NCI-H748 (cell line): Measurements from ENCODE around the gene DND1.
"Not testable (repeated sequence)": the region's sequence is repeated elsewhere in the genome, so short reads cannot be mapped to it uniquely, and the experiment has no call there.

Experiments
- DNase-seq: peaks from one replicate; lab custom pipeline; 2025; ENCODE audit not compliant: unreplicated experiment; lab: John Stamatoyannopoulos, UW

DND1 gene

DNA sequence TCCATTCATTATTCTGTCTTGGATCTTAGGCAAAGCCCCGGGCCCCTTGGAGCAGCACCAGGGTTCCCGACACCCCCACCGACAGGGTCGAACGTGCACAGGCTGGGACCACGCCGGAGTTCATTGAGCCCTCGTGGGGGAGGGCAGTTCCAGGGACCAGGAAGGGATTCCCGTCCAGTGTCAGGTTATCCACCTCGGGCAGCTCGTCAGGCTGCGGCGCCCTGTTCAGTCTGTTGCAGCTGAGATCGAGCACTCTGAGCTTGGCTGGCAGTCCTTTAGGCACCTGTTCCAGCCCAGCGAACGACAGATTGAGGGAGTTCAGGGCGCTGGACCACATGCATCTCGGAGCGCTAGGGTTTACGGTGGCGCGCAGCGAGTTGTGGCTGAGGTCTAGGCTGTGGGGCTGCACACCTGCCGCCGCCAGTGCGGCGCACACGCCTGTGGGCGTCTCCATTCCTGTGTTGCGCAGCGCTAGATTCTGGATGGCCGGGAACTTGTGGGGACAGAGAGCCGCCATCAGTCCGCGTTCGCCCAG, 41.5 kb downstream of the DND1 start:
- DNase-seq, result peak; percentile 87

DNA sequence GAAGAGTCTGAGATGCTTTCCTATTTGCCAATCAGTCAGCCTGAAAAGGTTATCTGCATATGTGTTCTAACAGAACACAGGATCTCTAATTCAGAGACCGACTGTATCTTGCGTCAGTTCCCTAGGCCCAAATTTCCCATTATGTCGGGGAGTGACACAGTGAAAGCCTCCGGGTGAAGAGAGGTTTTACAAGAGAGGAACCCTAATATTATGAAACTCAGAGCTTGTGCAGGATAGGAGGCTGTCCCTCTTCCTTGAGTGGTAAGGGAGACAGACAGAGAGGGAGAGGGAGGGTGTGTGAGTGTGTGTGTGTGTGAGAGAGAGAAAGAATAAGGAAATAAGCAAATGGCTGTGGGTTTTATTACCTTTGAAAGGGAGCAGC, 42.3 kb downstream of the DND1 start:
- DNase-seq, result no peak

DNA sequence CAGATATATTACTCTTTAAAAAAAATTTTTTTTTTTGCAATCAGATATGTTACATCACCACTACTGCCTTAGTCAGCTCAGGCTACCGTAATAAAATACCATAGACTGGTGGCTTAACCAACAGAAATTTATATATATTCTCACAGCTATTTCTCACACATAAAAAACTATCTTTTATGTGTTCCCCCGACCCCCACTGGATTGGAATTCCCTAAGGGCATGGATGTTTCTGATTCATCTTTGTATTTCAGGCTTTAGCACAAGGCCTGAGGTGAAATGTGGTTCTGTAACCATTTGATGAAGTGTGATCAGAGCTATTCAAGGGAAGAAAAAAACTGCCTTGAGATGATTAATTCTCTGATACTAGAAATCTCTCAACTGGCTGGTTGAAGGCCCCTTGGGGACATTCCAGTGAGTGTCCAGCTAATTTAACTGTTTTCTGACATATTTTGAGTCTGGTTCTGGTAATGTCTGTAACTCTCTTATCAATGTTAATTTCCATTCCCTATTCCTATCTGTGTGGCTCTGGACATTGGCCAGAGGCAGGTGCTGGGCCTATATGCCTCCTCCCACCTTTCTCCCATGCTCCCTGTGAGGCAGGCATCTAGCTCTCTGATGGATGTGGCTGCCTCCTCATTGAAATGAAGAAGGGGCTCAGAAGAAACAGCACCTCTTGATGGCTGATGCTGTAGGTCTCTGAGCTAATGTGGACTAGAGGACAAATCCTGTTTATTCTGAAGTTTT, 42.9 kb downstream of the DND1 start:
- no peak for DNase-seq

DNA sequence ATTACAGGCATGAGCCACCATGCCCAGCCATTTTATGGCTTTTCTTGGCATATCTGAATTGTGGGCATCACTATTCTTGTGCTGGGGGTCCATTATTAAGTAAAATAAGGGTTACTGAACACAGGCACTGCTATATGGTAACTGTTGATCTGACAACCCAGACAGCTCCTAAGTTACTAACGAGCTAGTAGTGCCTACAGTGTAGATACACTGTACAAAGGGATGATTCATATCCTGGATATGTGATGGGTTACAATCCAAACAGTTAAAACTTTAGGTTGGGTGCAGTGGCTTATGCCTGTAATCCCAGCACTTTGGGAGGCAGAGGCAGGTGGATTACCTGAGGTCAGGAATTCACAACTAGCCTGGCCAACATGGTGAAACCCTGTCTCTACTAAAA, 44.7 kb downstream of the DND1 start:
- no peak for DNase-seq

DNA sequence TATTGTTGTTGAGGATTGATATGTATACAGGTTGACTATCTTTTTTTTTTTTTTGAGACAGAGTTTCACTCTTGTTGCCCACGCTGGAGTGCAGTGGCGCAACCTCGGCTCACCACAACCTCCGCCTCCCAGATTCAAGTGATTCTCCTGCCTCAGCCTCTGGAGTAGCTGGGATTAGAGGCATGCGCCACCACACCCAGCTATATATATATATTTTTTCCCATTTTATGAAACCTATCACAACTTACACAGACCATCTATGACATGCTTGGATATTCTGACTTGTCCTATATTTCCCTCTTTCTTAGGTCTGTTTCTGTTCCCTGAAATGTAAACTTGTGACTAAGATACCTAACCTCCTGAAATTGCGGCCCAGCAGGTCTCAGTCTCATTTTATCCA, 45.4 kb downstream of the DND1 start:
- DNase-seq, result no peak

DNA sequence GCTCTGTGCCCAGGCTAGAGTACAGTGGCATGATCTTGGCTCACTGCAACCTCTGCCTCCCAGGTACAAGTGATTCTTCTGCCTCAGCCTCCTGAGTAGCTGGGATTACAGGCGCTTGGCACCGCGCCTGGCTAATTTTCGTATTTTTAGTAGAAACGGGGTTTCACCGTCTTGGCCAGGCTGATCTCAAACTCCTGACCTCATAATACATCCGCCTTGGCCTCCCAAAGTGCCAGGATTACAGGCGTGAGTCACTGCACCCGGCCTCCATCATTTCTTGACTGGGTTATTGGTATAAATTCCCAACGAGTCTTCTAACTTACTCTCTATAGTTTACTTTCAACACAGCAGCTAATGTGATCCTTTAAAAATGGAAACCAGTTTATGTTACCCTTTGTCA, 48.5 kb downstream of the DND1 start:
- DNase-seq, result not testable (repeated sequence)

DNA sequence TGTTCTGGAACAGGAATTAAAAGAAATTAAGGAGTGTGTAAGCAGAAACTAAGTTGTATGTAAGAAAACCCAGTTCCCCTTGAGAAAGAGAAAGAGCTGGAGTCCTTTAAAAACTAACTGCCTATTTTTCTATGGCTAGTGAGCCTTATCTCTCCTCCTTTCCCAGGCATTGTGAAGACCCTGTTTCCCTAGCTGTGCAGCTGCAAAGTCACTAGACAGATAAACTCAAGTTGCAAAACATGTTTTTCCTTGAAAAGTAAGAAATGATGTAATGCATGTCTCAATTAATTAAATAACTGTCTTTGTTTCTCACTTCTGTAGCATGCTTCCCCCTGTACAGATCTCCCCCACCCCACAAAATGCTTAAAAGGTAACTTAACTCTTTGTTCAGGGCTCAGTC, 50.3 kb downstream of the DND1 start:
- DNase-seq, result not testable (repeated sequence)

DNA sequence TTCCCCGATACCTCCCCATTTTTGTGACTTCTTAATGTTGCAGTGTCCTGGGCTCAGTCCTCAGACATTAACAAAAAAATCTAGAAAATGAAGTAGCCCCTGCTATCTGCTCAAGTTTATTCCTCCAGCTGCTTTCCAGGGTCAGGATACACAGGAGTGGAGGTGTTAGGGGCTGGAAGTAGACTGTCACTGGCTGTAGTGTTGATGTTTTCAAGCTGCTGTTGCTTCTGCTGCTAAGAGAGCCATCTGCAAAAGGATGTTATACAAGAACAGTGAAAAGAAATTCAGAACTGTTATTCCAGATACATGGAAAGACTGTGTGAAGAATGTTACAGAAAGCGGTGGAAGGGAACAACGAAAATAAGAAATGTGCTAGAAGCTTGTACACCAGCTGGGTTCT, 51.1 kb downstream of the DND1 start:
- no peak for DNase-seq
